ENCODE measurements around the gene CLC.
"Not testable (repeated sequence)": the region's sequence is repeated elsewhere in the genome, so short reads cannot be mapped to it uniquely, and the experiment has no call there.

DNA sequence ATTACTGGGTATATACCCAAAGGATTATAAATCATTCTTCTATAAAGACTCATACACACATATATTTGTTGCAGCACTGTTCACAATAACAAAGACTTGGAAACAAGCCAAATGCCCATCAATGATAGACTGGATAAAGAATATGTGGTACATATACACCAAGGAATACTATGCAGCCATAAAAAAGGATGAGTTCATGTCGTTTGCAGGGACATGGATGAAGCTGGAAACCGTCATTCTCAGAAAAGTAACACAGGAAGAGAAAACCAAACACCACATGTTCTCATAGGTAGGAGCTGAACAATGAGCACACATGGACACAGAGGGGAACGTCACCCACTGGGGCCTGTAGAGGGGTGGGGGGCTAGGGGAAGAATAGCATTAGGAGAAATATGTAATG lies 17.7 kb downstream of the CLC start:
- TF ChIP-seq, protein P1, sequence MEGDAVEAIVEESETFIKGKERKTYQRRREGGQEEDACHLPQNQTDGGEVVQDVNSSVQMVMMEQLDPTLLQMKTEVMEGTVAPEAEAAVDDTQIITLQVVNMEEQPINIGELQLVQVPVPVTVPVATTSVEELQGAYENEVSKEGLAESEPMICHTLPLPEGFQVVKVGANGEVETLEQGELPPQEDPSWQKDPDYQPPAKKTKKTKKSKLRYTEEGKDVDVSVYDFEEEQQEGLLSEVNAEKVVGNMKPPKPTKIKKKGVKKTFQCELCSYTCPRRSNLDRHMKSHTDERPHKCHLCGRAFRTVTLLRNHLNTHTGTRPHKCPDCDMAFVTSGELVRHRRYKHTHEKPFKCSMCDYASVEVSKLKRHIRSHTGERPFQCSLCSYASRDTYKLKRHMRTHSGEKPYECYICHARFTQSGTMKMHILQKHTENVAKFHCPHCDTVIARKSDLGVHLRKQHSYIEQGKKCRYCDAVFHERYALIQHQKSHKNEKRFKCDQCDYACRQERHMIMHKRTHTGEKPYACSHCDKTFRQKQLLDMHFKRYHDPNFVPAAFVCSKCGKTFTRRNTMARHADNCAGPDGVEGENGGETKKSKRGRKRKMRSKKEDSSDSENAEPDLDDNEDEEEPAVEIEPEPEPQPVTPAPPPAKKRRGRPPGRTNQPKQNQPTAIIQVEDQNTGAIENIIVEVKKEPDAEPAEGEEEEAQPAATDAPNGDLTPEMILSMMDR (IDR thresholded peaks at IDR 0.05) = not testable (repeated sequence)
- TF ChIP-seq ZFX (IDR thresholded peaks at IDR 0.05; ENCODE audit: borderline replicate concordance) = not testable (repeated sequence)

Data from 22Rv1 (cell line).